PFSK-1 (cell line): ENCODE data around the gene MPST.

ENCODE experiments used
- POLR2AphosphoS5 ChIP-seq: IDR thresholded peaks from 2 replicates; pipeline ENCODE4 v1.6.1; 2012; ENCODE audit warnings: low read depth, mild to moderate bottlenecking, control low read depth, low read length, moderate library complexity
- TF ChIP-seq, protein P1 (sequence below), 2 experiments: IDR thresholded peaks; 2 replicates each; pipeline versions ENCODE4 v1.6.1 to v1.8.0; 2011 to 2012; ENCODE audit warnings: low read depth in 2 of 2, low read length in 2 of 2, control low read depth in 1 of 2, inconsistent platforms in 1 of 2, mild to moderate bottlenecking in 1 of 2, moderate library complexity in 1 of 2; ENCODE audit not compliant: insufficient read depth in 1 of 2

DNA sequence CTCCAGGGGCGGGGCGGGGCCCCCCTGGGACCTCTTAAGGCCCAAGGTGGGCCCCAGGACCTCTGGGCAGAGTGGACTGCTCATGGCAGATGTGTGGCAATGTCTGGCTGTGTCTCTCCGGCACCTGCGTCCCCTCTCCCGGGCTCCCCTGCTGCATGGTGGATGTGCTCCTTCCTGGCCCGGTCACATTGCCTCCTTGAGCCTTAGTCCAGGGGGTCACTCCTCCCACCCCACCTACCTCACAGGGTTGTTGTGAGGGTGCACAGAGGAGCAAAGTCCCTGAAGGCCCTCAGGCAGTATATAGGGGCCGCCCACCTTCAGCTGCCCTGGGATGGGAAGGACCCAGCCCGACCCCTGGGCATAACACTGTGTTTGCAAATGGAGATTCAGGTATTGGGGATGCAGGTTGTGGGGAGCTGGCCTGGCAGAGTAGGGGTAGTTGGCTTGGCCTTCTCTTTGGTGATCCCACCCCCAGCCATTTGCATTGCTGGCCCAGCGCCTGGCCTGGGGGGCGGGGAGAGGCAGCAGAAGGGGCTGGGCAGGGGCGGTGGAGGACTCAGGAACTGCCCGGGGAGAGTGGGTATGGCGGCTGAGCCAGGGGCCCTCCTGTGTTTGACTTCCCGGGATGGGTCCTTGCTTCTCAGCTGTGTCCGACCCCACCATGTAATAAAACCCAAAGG is 43.3 kb downstream of the MPST start:
- TF ChIP-seq, protein P1, sequence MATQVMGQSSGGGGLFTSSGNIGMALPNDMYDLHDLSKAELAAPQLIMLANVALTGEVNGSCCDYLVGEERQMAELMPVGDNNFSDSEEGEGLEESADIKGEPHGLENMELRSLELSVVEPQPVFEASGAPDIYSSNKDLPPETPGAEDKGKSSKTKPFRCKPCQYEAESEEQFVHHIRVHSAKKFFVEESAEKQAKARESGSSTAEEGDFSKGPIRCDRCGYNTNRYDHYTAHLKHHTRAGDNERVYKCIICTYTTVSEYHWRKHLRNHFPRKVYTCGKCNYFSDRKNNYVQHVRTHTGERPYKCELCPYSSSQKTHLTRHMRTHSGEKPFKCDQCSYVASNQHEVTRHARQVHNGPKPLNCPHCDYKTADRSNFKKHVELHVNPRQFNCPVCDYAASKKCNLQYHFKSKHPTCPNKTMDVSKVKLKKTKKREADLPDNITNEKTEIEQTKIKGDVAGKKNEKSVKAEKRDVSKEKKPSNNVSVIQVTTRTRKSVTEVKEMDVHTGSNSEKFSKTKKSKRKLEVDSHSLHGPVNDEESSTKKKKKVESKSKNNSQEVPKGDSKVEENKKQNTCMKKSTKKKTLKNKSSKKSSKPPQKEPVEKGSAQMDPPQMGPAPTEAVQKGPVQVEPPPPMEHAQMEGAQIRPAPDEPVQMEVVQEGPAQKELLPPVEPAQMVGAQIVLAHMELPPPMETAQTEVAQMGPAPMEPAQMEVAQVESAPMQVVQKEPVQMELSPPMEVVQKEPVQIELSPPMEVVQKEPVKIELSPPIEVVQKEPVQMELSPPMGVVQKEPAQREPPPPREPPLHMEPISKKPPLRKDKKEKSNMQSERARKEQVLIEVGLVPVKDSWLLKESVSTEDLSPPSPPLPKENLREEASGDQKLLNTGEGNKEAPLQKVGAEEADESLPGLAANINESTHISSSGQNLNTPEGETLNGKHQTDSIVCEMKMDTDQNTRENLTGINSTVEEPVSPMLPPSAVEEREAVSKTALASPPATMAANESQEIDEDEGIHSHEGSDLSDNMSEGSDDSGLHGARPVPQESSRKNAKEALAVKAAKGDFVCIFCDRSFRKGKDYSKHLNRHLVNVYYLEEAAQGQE (IDR thresholded peaks at IDR 0.05; ENCODE audit: insufficient read depth in 1 of 2, low read depth in 2 of 2, low read length in 2 of 2) = no peak
- TF ChIP-seq POLR2AphosphoS5 = no peak
